GM23338 (cell line): ENCODE results near the gene CPT2. TPM values are rescaled to one million over a fixed set of nuclear protein-coding genes. Genes with fewer than 3 reads are reported as not detected.

Experiments used
- ATAC-seq: fragments of 200-7000 bp; cut with Tn5 transposase; 3 replicates; pipeline ENCODE4 v1.9.1; 2020
- DNase-seq: peaks from one replicate; pipeline ENCODE4 v3.0.0-alpha.2; 2015; ENCODE audit warnings: low spot score
- H2AFZ ChIP-seq: fragments of 200-600 bp; sonication (generic); 2 replicates; pipeline ENCODE4 v1.8.0; 2016; ENCODE audit warnings: antibody characterized with exemption, mild to moderate bottlenecking, moderate library complexity
- H3F3A ChIP-seq: fragments of 200-600 bp; sonication (generic); replicated peaks from 2 replicates; pipeline ENCODE4 v1.8.0; 2017; ENCODE audit warnings: antibody characterized with exemption, mixed run types, low read depth
- H3K27ac ChIP-seq: fragments of 200-600 bp; sonication (generic); 2 replicates; pipeline ENCODE4 v1.6.1; 2016; ENCODE audit warnings: low read depth
- H3K27me3 ChIP-seq: fragments of 200-600 bp; sonication (generic); 2 replicates; pipeline ENCODE4 v1.8.0; 2016; ENCODE audit warnings: mild to moderate bottlenecking, mixed run types, moderate library complexity; ENCODE audit not compliant: insufficient read depth
- H3K36me3 ChIP-seq: fragments of 200-600 bp; sonication (generic); 2 replicates; pipeline ENCODE4 v1.8.0; 2016; ENCODE audit warnings: mild to moderate bottlenecking; ENCODE audit not compliant: insufficient read depth
- H3K4me1 ChIP-seq: fragments of 200-600 bp; sonication (generic); 2 replicates; pipeline ENCODE4 v1.8.0; 2016; ENCODE audit warnings: mild to moderate bottlenecking, moderate library complexity; ENCODE audit not compliant: insufficient read depth
- H3K4me2 ChIP-seq: fragments of 200-600 bp; sonication (generic); 2 replicates; pipeline ENCODE4 v1.7.1; 2017; ENCODE audit warnings: mixed run types
- H3K4me3 ChIP-seq: fragments of 200-600 bp; sonication (generic); 2 replicates; pipeline ENCODE4 v1.6.1; 2016; ENCODE audit warnings: mixed run types
- H3K79me2 ChIP-seq: fragments of 200-600 bp; sonication (generic); replicated peaks from 2 replicates; pipeline ENCODE4 v1.8.0; 2017; ENCODE audit warnings: mild to moderate bottlenecking; ENCODE audit not compliant: insufficient read depth
- H3K9me2 ChIP-seq: fragments of 200-600 bp; sonication (generic); 2 replicates; pipeline ENCODE4 v1.8.0; 2017; ENCODE audit not compliant: insufficient read depth
- H4K20me1 ChIP-seq: fragments of 200-600 bp; sonication (generic); replicated peaks from 2 replicates; pipeline ENCODE4 v1.8.0; 2017; ENCODE audit warnings: mild to moderate bottlenecking; ENCODE audit not compliant: insufficient read depth
- H3K27ac Mint-ChIP-seq: 2 replicates; pipeline ENCODE4 v1.8.0; 2020; ENCODE audit warnings: inconsistent platforms, mild to moderate bottlenecking, moderate library complexity, mixed read lengths
- H3K27me3 Mint-ChIP-seq: 3 replicates; pipeline ENCODE4 v1.8.0; 2022; ENCODE audit warnings: low read depth, mild to moderate bottlenecking, moderate library complexity, mixed read lengths, inconsistent platforms; ENCODE audit not compliant: insufficient read depth, poor library complexity
- H3K36me3 Mint-ChIP-seq: 3 replicates; pipeline ENCODE4 v1.8.0; 2021; ENCODE audit warnings: low read depth, mild to moderate bottlenecking, inconsistent platforms, moderate library complexity, mixed read lengths
- H3K4me1 Mint-ChIP-seq: 3 replicates; pipeline ENCODE4 v1.8.0; 2020; ENCODE audit warnings: mild to moderate bottlenecking, inconsistent platforms, mixed read lengths
- H3K4me3 Mint-ChIP-seq: 3 replicates; pipeline ENCODE4 v1.8.0; 2021; ENCODE audit warnings: moderate library complexity, mild to moderate bottlenecking, inconsistent platforms, mixed read lengths
- H3K9me3 Mint-ChIP-seq: 3 replicates; pipeline ENCODE4 v1.8.0; 2020; ENCODE audit warnings: moderate library complexity, mild to moderate bottlenecking, inconsistent platforms, mixed read lengths
- CTCF ChIP-seq, 2 experiments: fragments of 200-600 bp in 1 of 2; sonication (generic) in 1 of 2; conservative IDR thresholded peaks; 2 replicates each; pipeline versions ENCODE4 v1.5.1 to v1.6.1; 2016 to 2017; ENCODE audit warnings: antibody characterized with exemption in 2 of 2, low read depth in 2 of 2, mild to moderate bottlenecking in 2 of 2, moderate library complexity in 1 of 2
- EZH2phosphoT487 ChIP-seq: fragments of 200-600 bp; sonication (generic); IDR thresholded peaks from one replicate; pipeline ENCODE4 v1.8.1; 2018; ENCODE audit warnings: antibody characterized with exemption; ENCODE audit not compliant: unreplicated experiment
- POLR2AphosphoS5 ChIP-seq: IDR thresholded peaks from 2 replicates; pipeline ENCODE4 v1.6.1; 2016; ENCODE audit warnings: antibody characterized with exemption, low read depth
- REST ChIP-seq: IDR thresholded peaks from one replicate; pipeline ENCODE4 v1.6.1; 2018; ENCODE audit warnings: antibody characterized with exemption; ENCODE audit not compliant: unreplicated experiment
- ZNF331 ChIP-seq: fragments of 250-450 bp; sonication (Bioruptor Pico); IDR thresholded peaks from 2 replicates; pipeline ENCODE4 v1.5.0; 2020; ENCODE audit warnings: low read depth, mild to moderate bottlenecking, moderate library complexity
- ZNF462 ChIP-seq: fragments of 250-450 bp; sonication (Bioruptor Pico); IDR thresholded peaks from 2 replicates; pipeline ENCODE4 v1.5.0; 2020; ENCODE audit warnings: mild to moderate bottlenecking, moderate library complexity
- polyA plus RNA-seq: library from polyadenylated mRNA; unstranded; fragments of >200 nt; fragmentation: Nextera tagmentation; extraction: Ambion mirVana; gene quantifications from 2 replicates; pipeline ENCODE4 v1.2.1, GENCODE V29; 2016
- total RNA-seq: library from RNA; depleted of rRNA; stranded (reverse); fragments of >200 nt; shearing (Covaris generic); gene quantifications from 2 replicates; pipeline ENCODE4 v1.2.3, GENCODE V29; 2014

CPT2 gene
- total and polyA plus RNA-seq, 2 experiments from 2014 or later: 11.2 to 30.6 TPM

- no peaks in the 10 kb centered on the region for H3K79me2 ChIP-seq
- H4K20me1 ChIP-seq: no peaks in the 10 kb centered on the region
- H3K9me2 ChIP-seq: no peaks in the 10 kb centered on the region
- no peaks in the 10 kb centered on the region for H3K9me3 Mint-ChIP-seq
- no peaks in the 10 kb centered on the region for H3K36me3 ChIP-seq
- TF ChIP-seq ZNF462 (CRISPR knock-in tag): no peak
- peak in 1 of 2 experiments; percentile 51; a peak in 2 of 4 replicates for TF ChIP-seq CTCF (conservative IDR thresholded peaks at IDR 0.05; ENCODE audit: low read depth in 2 of 2)
- no peak for TF ChIP-seq ZNF331 (CRISPR knock-in tag)
- no peak for TF ChIP-seq REST
- TF ChIP-seq EZH2phosphoT487: no peak
- no peak for TF ChIP-seq POLR2AphosphoS5
- no peaks in the 10 kb centered on the region for H3K27me3 ChIP-seq
- H3K4me3 Mint-ChIP-seq: no peak overlapping the region
- H3K36me3 Mint-ChIP-seq: no peaks in the 10 kb centered on the region
- H3K4me1 Mint-ChIP-seq: peaks cover 32% of the 10 kb centered on the region
- H3K27me3 Mint-ChIP-seq: peaks cover 11% of the 10 kb centered on the region
- DNase-seq (peak; percentile 39), ATAC-seq (peak; percentile 28)
- no peak overlapping the region for H3K27ac Mint-ChIP-seq
- no peaks in the 10 kb centered on the region for H3F3A ChIP-seq
- H3K4me1 ChIP-seq: peaks cover 10% of the 10 kb centered on the region; the same call in 1 of the 2 replicates
- H3K27ac ChIP-seq: no peak overlapping the region
- peak overlapping the region; percentile 73 for H2AFZ ChIP-seq
- no peak overlapping the region for H3K4me3 ChIP-seq
- H3K4me2 ChIP-seq: no peak overlapping the region
These were observed 24.0 kb upstream of the CPT2 start for GRCh38 chr1:53172426-53173128.
